K562 (cell line): ENCODE measurements around the gene DDAH2. TPM values are rescaled to one million over a fixed set of nuclear protein-coding genes. Genes with fewer than 3 reads are reported as not detected.

Experiments used
- ARNT ChIP-seq, 2 experiments: fragments of 450-650 bp; IDR thresholded peaks; 2 replicates each; pipeline ENCODE4 v1.6.1; 2016; ENCODE audit warnings: mild to moderate bottlenecking in 1 of 2
- BMI1 ChIP-seq: fragments of 150-350 bp; IDR thresholded peaks from 2 replicates; pipeline ENCODE4 v1.6.1; 2014; ENCODE audit warnings: low read length
- CBFA2T2 ChIP-seq: fragments of 450-650 bp; conservative IDR thresholded peaks from 2 replicates; pipeline ENCODE4 v1.6.1; 2017; ENCODE audit warnings: mild to moderate bottlenecking
- CBFB ChIP-seq: sonication (generic); formaldehyde crosslinking; IDR thresholded peaks from 2 replicates; pipeline ENCODE4 v1.4.0; 2020; ENCODE audit warnings: mild to moderate bottlenecking, missing genetic modification reagents
- EGR1 ChIP-seq: fragments of 450-650 bp; conservative IDR thresholded peaks from 2 replicates; pipeline ENCODE4 v1.6.1; 2017; ENCODE audit warnings: mild to moderate bottlenecking
- FOXJ3 ChIP-seq: sonication (generic); formaldehyde crosslinking; IDR thresholded peaks from 2 replicates; pipeline ENCODE4 v1.4.0; 2020; ENCODE audit warnings: mild to moderate bottlenecking, missing genetic modification reagents
- HNRNPUL1 ChIP-seq: fragments of 200-400 bp; formaldehyde crosslinking; IDR thresholded peaks from 2 replicates; pipeline ENCODE4 v1.6.1; 2017; ENCODE audit warnings: low read length
- MEF2D ChIP-seq: conservative IDR thresholded peaks from 2 replicates; pipeline ENCODE4 v1.6.1; 2016; ENCODE audit warnings: low read depth, missing genetic modification characterization, missing compliant biosample characterization
- RNF2 ChIP-seq: sonication (generic); IDR thresholded peaks from 2 replicates; pipeline ENCODE4 v1.6.1; 2016
- SRSF3 ChIP-seq: fragments of 200-400 bp; formaldehyde crosslinking; IDR thresholded peaks from 2 replicates; pipeline ENCODE4 v1.6.1; 2016; ENCODE audit warnings: mild to moderate bottlenecking, low read length, moderate library complexity; ENCODE audit not compliant: insufficient read depth
- ZNF12 ChIP-seq: sonication (generic); formaldehyde crosslinking; IDR thresholded peaks from 2 replicates; pipeline ENCODE4 v1.4.0; 2020; ENCODE audit warnings: mild to moderate bottlenecking, missing genetic modification reagents
- ZNF165 ChIP-seq: fragments of 250-450 bp; sonication (Bioruptor Pico); IDR thresholded peaks from 2 replicates; pipeline ENCODE4 v1.4.0; 2020; ENCODE audit warnings: borderline replicate concordance
- ZNF263 ChIP-seq: sonication (generic); formaldehyde crosslinking; IDR thresholded peaks from 2 replicates; pipeline ENCODE4 v1.8.0; 2022; ENCODE audit warnings: mild to moderate bottlenecking, missing genetic modification reagents, borderline replicate concordance
- ZNF347 ChIP-seq: fragments of 450-650 bp; formaldehyde crosslinking; IDR thresholded peaks from 2 replicates; pipeline ENCODE4 v1.4.0; 2020; ENCODE audit warnings: low read depth, mild to moderate bottlenecking, moderate library complexity
- ZNF830 ChIP-seq: fragments of 250-450 bp; sonication (Bioruptor Pico); IDR thresholded peaks from 2 replicates; pipeline ENCODE4 v1.5.0; 2021; ENCODE audit warnings: mild to moderate bottlenecking
- polyA plus RNA-seq, 8 experiments: library from polyadenylated mRNA; depleted of rRNA in 4 of 8; stranded (reverse) in 5 of 8; unstranded in 3 of 8; fragments of >200 nt; fragmentation: Nextera tagmentation in 2 of 8; fragmentation: Illumina TruSeq in 1 of 8; extraction: Ambion mirVana in 2 of 8; extraction: Trizol in 1 of 8; gene quantifications; 2 replicates each; pipeline versions ENCODE4 v1.2.1 to v1.2.3, GENCODE V29; 2011 to 2014; ENCODE audit warnings: inconsistent platforms in 1 of 8, missing spikeins in 1 of 8
- total RNA-seq, 7 experiments: library from RNA; depleted of rRNA in 6 of 7; stranded (reverse); fragments of >200 nt in 6 of 7; fragmentation: Illumina TruSeq in 2 of 7; extraction: Trizol in 2 of 7; gene quantifications; 2 replicates each; pipeline versions ENCODE4 v1.2.1 to v1.2.3, GENCODE V29; 2011 to 2021; ENCODE audit warnings: low replicate concordance in 1 of 7
- TF ChIP-seq, protein P1 (sequence below): sonication (generic); formaldehyde crosslinking; IDR thresholded peaks from 2 replicates; pipeline ENCODE4 v1.8.0; 2022; ENCODE audit warnings: mild to moderate bottlenecking, missing genetic modification reagents
- TF ChIP-seq, protein P2 (sequence below): sonication (generic); formaldehyde crosslinking; IDR thresholded peaks from 2 replicates; pipeline ENCODE4 v1.5.0; 2020; ENCODE audit warnings: missing genetic modification reagents
- TF ChIP-seq, protein P3 (sequence below): sonication (generic); formaldehyde crosslinking; IDR thresholded peaks from 2 replicates; pipeline ENCODE4 v1.9.0; 2022; ENCODE audit warnings: mild to moderate bottlenecking, missing genetic modification reagents
- TF ChIP-seq, protein P4 (sequence below): fragments of 250-450 bp; sonication (Bioruptor Pico); IDR thresholded peaks from 2 replicates; pipeline ENCODE4 v1.4.0; 2020; ENCODE audit warnings: mild to moderate bottlenecking, moderate library complexity
- TF ChIP-seq, protein P5 (sequence below): IDR thresholded peaks from 2 replicates; pipeline ENCODE4 v1.6.1; 2014; ENCODE audit warnings: antibody characterized with exemption
- TF ChIP-seq, protein P6 (sequence below): sonication (generic); IDR thresholded peaks from 2 replicates; pipeline ENCODE4 v1.6.1; 2016

The DDAH2 gene
- total and polyA plus RNA-seq, 9 of the 15 experiments (the other 6 are each of a cell fraction or from before 2014, with no cell fraction given) = 1.8 to 45.4 (median 21.4) TPM

DNA sequence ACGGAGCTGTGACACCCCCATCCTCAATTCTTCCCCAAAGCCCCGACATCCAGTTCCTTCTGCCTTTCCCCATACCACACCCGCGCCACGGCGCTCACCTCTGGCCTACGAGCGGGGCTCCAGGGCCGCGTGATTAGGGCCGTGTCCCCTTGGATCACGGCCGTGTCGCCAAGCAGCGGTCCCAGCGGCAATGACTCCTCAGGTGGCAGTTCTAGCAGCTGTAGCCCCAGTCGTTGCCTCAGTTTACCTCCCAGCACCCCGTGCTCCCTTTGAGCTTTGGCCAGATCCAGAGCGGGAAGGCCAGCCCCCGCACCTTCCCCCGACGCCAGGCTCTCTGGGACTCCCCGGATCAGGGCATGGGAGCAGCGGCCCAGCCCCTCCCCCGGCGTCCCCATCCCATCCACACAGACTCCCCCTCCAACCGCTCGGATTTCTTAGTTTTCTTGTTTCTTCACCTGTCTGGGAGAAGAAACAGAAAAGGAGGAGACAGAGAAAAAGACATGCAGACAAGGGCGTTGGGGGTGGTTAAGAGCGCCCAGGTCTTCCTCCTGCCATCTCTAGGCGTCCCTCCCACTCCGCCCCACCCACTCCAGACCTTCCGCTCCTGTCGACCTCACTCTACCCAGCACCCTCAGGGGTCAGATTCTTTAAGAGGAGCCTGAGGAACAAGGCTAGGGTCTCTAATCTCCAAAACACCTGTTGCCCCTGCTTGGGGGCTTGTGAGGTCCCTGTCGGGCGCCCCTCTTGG is at the start of gene DDAH2 (continued):
- TF ChIP-seq, protein P1, sequence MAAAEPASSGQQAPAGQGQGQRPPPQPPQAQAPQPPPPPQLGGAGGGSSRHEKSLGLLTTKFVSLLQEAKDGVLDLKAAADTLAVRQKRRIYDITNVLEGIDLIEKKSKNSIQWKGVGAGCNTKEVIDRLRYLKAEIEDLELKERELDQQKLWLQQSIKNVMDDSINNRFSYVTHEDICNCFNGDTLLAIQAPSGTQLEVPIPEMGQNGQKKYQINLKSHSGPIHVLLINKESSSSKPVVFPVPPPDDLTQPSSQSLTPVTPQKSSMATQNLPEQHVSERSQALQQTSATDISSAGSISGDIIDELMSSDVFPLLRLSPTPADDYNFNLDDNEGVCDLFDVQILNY (CRISPR knock-in tag) = no peak; the same call in 1 of the 2 replicates
- TF ChIP-seq ZNF12 = no peak; the same call in 1 of the 2 replicates
- TF ChIP-seq MEF2D (tag) = no peak
- no peak; the same call in 1 of the 2 replicates for TF ChIP-seq ZNF263 (CRISPR knock-in tag)
- TF ChIP-seq CBFA2T2 = no peak
- peak; percentile 84 for TF ChIP-seq HNRNPUL1
- no peak for TF ChIP-seq ZNF830 (CRISPR knock-in tag)
- TF ChIP-seq CBFB (CRISPR knock-in tag) = peak; percentile 24; the same call in 1 of the 2 replicates
- TF ChIP-seq, protein P2, sequence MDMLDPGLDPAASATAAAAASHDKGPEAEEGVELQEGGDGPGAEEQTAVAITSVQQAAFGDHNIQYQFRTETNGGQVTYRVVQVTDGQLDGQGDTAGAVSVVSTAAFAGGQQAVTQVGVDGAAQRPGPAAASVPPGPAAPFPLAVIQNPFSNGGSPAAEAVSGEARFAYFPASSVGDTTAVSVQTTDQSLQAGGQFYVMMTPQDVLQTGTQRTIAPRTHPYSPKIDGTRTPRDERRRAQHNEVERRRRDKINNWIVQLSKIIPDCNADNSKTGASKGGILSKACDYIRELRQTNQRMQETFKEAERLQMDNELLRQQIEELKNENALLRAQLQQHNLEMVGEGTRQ (CRISPR knock-in tag) = no peak
- no peak for TF ChIP-seq EGR1
- TF ChIP-seq ARNT (IDR thresholded peaks at IDR 0.05) = no peak
- TF ChIP-seq, protein P3, sequence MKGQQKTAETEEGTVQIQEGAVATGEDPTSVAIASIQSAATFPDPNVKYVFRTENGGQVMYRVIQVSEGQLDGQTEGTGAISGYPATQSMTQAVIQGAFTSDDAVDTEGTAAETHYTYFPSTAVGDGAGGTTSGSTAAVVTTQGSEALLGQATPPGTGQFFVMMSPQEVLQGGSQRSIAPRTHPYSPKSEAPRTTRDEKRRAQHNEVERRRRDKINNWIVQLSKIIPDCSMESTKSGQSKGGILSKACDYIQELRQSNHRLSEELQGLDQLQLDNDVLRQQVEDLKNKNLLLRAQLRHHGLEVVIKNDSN (CRISPR knock-in tag) = 0 out of 2 replicates have a peak, but pooled peaks have one; percentile 6
- TF ChIP-seq RNF2 = no peak
- TF ChIP-seq, protein P4, sequence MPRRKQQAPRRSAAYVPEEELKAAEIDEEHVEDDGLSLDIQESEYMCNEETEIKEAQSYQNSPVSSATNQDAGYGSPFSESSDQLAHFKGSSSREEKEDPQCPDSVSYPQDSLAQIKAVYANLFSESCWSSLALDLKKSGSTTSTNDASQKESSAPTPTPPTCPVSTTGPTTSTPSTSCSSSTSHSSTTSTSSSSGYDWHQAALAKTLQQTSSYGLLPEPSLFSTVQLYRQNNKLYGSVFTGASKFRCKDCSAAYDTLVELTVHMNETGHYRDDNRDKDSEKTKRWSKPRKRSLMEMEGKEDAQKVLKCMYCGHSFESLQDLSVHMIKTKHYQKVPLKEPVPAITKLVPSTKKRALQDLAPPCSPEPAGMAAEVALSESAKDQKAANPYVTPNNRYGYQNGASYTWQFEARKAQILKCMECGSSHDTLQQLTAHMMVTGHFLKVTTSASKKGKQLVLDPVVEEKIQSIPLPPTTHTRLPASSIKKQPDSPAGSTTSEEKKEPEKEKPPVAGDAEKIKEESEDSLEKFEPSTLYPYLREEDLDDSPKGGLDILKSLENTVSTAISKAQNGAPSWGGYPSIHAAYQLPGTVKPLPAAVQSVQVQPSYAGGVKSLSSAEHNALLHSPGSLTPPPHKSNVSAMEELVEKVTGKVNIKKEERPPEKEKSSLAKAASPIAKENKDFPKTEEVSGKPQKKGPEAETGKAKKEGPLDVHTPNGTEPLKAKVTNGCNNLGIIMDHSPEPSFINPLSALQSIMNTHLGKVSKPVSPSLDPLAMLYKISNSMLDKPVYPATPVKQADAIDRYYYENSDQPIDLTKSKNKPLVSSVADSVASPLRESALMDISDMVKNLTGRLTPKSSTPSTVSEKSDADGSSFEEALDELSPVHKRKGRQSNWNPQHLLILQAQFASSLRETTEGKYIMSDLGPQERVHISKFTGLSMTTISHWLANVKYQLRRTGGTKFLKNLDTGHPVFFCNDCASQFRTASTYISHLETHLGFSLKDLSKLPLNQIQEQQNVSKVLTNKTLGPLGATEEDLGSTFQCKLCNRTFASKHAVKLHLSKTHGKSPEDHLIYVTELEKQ = no peak
- TF ChIP-seq, protein P5, sequence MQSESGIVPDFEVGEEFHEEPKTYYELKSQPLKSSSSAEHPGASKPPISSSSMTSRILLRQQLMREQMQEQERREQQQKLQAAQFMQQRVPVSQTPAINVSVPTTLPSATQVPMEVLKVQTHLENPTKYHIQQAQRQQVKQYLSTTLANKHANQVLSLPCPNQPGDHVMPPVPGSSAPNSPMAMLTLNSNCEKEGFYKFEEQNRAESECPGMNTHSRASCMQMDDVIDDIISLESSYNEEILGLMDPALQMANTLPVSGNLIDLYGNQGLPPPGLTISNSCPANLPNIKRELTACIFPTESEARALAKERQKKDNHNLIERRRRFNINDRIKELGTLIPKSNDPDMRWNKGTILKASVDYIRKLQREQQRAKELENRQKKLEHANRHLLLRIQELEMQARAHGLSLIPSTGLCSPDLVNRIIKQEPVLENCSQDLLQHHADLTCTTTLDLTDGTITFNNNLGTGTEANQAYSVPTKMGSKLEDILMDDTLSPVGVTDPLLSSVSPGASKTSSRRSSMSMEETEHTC = no peak
- no peak; the same call in 1 of the 2 replicates for TF ChIP-seq BMI1
- TF ChIP-seq SRSF3 = no peak
- no peak for TF ChIP-seq FOXJ3 (CRISPR knock-in tag)
- no peak; the same call in 1 of the 2 replicates for TF ChIP-seq ZNF165
- no peak for TF ChIP-seq ZNF347
- TF ChIP-seq, protein P6, sequence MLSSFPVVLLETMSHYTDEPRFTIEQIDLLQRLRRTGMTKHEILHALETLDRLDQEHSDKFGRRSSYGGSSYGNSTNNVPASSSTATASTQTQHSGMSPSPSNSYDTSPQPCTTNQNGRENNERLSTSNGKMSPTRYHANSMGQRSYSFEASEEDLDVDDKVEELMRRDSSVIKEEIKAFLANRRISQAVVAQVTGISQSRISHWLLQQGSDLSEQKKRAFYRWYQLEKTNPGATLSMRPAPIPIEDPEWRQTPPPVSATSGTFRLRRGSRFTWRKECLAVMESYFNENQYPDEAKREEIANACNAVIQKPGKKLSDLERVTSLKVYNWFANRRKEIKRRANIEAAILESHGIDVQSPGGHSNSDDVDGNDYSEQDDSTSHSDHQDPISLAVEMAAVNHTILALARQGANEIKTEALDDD = no peak
